ENCODE data around the gene CLEC9A.
A peak's percentile ranks its signal among the peaks of the same experiment; 100 is the strongest.

CLEC9A gene

DNA sequence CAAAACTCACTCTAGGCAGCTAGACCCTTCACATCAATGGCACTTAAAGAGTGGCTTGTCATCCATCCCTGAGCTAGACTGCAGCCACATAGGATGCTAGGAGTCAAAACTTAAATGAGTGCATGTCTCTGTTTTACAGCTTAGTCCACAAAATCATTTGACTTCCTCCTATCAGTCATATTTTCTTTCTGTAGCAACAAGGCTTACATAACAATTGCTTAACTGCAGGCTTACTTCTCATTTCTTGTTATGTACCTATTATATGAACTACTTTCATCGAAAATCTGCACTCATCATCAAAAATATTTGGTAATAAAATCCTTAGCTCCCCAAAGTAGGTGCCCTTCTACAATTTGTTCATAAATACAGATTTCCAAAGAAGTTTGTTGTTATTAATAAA, 38.2 kb downstream of the CLEC9A start:
- Histone ChIP-seq H3K9me3 (ENCODE audit: low read length) (no peaks in the 10 kb centered on the region), H3K27me3 (ENCODE audit: control insufficient read depth in 1 of 2, insufficient read depth in 2 of 2, low read length in 2 of 2) (no peaks in the 10 kb centered on the region), H3K9ac (ENCODE audit: low read length) (no peak overlapping the region), H3K36me3 (ENCODE audit: insufficient read depth, low read length) (no peaks in the 10 kb centered on the region), H3K4me1 (ENCODE audit: insufficient read depth, low read length) (peaks cover 5% of the 10 kb centered on the region), H3K4me3 (ENCODE audit: low read depth in 1 of 2, low read length in 2 of 2) (no peak overlapping the region), H3K27ac (ENCODE audit: low read depth, low read length) (peak overlapping the region; percentile 37)

DNA sequence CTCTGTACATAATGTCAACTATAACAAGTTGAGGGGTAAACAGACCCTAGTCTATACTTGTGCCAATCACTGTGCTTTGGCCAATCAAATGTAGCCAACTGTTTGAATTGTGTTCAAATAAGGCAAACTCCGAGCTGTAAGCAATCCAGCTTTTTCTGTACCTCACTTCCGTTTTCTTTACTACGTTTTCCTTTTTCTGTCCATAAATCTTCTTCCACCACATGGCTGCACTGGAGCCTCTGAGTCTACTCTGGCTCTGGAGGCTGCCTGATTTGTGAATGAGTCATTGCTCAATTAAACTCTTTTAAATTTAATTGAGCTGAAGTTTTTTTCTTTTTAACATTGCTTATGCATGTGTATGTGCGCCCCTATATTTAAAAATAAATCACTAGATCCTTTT, 38.6 kb downstream of the CLEC9A start:
- no peak overlapping the region for H3K9ac ChIP-seq (ENCODE audit: low read length)
- H3K27me3 ChIP-seq (ENCODE audit: control insufficient read depth in 1 of 2, insufficient read depth in 2 of 2, low read length in 2 of 2), result no peaks in the 10 kb centered on the region
- H3K36me3 ChIP-seq (ENCODE audit: insufficient read depth, low read length), result no peaks in the 10 kb centered on the region
- H3K4me1 ChIP-seq (ENCODE audit: insufficient read depth, low read length), result peaks cover 5% of the 10 kb centered on the region
- no peaks in the 10 kb centered on the region for H3K9me3 ChIP-seq (ENCODE audit: low read length)
- no peak overlapping the region for H3K4me3 ChIP-seq (ENCODE audit: low read depth in 1 of 2, low read length in 2 of 2)
- no peak overlapping the region for H3K27ac ChIP-seq (ENCODE audit: low read depth, low read length)

- no peaks in the 10 kb centered on the region for H3K9me3 ChIP-seq (ENCODE audit: low read length)
- H3K27me3 ChIP-seq (ENCODE audit: control insufficient read depth in 1 of 2, insufficient read depth in 2 of 2, low read length in 2 of 2), result no peaks in the 10 kb centered on the region
- no peaks in the 10 kb centered on the region for H3K36me3 ChIP-seq (ENCODE audit: insufficient read depth, low read length)
- no peak overlapping the region for H3K27ac ChIP-seq (ENCODE audit: low read depth, low read length)
- H3K4me1 ChIP-seq (ENCODE audit: insufficient read depth, low read length), result peaks cover 5% of the 10 kb centered on the region
- no peak overlapping the region for H3K9ac ChIP-seq (ENCODE audit: low read length)
- no peak overlapping the region for H3K4me3 ChIP-seq (ENCODE audit: low read depth in 1 of 2, low read length in 2 of 2)
Observed at GRCh38 chr12:10069976-10070375, 39.5 kb downstream of the CLEC9A start.

- Histone ChIP-seq H3K36me3 (ENCODE audit: insufficient read depth, low read length) (no peaks in the 10 kb centered on the region), H3K9ac (ENCODE audit: low read length) (no peak overlapping the region), H3K27ac (ENCODE audit: low read depth, low read length) (no peak overlapping the region), H3K4me1 (ENCODE audit: insufficient read depth, low read length) (peaks cover 5% of the 10 kb centered on the region), H3K27me3 (ENCODE audit: control insufficient read depth in 1 of 2, insufficient read depth in 2 of 2, low read length in 2 of 2) (no peaks in the 10 kb centered on the region), H3K9me3 (ENCODE audit: low read length) (no peaks in the 10 kb centered on the region), H3K4me3 (ENCODE audit: low read depth in 1 of 2, low read length in 2 of 2) (no peak overlapping the region)
Observed at GRCh38 chr12:10070380-10070779, 39.9 kb downstream of the CLEC9A start.

DNA sequence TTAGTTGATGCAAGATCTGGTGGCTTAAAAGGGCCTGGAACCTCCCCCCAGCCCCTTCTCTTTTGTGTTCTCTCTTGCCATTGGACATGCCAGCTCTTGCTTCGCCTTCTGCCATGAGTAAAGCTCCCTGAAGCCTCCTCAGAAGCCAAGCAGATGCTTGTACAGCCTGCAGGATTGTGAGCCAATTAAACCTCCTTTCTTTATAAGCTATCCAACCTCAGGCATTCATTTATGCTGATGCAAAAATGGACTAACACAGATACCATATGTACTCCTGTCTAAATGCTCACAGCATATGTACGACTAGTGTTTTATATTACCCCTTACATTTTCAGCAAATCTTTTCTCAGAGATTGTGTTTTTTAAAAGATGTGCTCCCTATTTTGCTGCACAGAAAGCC, 41.6 kb downstream of the CLEC9A start:
- Histone ChIP-seq H3K27me3 (ENCODE audit: control insufficient read depth in 1 of 2, insufficient read depth in 2 of 2, low read length in 2 of 2) (no peaks in the 10 kb centered on the region), H3K9me3 (ENCODE audit: low read length) (no peaks in the 10 kb centered on the region), H3K9ac (ENCODE audit: low read length) (no peak overlapping the region), H3K4me1 (ENCODE audit: insufficient read depth, low read length) (peaks cover 5% of the 10 kb centered on the region), H3K36me3 (ENCODE audit: insufficient read depth, low read length) (no peaks in the 10 kb centered on the region), H3K4me3 (ENCODE audit: low read depth in 1 of 2, low read length in 2 of 2) (no peak overlapping the region), H3K27ac (ENCODE audit: low read depth, low read length) (no peak overlapping the region)

DNA sequence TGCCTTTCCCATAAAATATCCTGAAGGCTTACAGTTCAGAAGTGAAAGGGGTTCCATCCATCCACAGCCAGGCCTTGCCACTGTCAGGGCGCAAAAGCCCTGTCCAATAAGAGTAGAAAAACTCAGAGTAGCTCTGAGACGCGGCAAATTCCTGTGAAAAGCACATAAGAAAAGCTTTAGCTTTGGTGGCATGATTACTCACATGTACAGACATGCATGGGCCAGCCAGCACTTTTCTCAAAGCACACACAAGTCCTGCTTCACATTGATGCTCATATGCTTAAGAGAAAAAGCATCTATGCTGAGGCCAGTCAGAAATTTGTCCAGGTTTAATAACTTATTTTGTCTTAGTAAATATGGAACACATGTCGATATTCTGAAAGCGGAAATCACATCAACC, 42.8 kb downstream of the CLEC9A start:
- Histone ChIP-seq H3K9ac (ENCODE audit: low read length) (no peak overlapping the region), H3K36me3 (ENCODE audit: insufficient read depth, low read length) (no peaks in the 10 kb centered on the region), H3K9me3 (ENCODE audit: low read length) (no peaks in the 10 kb centered on the region), H3K4me1 (ENCODE audit: insufficient read depth, low read length) (peaks cover 5% of the 10 kb centered on the region), H3K27ac (ENCODE audit: low read depth, low read length) (no peak overlapping the region), H3K4me3 (ENCODE audit: low read depth in 1 of 2, low read length in 2 of 2) (no peak overlapping the region), H3K27me3 (ENCODE audit: control insufficient read depth in 1 of 2, insufficient read depth in 2 of 2, low read length in 2 of 2) (no peaks in the 10 kb centered on the region)

- H3K27ac ChIP-seq (ENCODE audit: low read depth, low read length), result no peak overlapping the region
Observed at GRCh38 chr12:10075451-10075850, 45.0 kb downstream of the CLEC9A start.

GRCh38 chr12:10082117-10082874, 51.8 kb downstream of the CLEC9A start:
- Histone ChIP-seq H3K27me3 (ENCODE audit: control insufficient read depth in 1 of 2, insufficient read depth in 2 of 2, low read length in 2 of 2) (no peaks in the 10 kb centered on the region), H3K4me1 (ENCODE audit: insufficient read depth, low read length) (no peaks in the 10 kb centered on the region), H3K36me3 (ENCODE audit: insufficient read depth, low read length) (no peaks in the 10 kb centered on the region), H3K4me3 (ENCODE audit: low read depth in 1 of 2, low read length in 2 of 2) (no peak overlapping the region), H3K9me3 (ENCODE audit: low read length) (no peaks in the 10 kb centered on the region), H3K27ac (ENCODE audit: low read depth, low read length) (no peak overlapping the region), H3K9ac (ENCODE audit: low read length) (no peak overlapping the region)

More at GRCh38 chr12:10075451-10075850, 45.0 kb downstream of the CLEC9A start:
- no peaks in the 10 kb centered on the region for H3K4me1 ChIP-seq (ENCODE audit: insufficient read depth, low read length)
- no peak overlapping the region for H3K4me3 ChIP-seq (ENCODE audit: low read depth in 1 of 2, low read length in 2 of 2)
- H3K27me3 ChIP-seq (ENCODE audit: control insufficient read depth in 1 of 2, insufficient read depth in 2 of 2, low read length in 2 of 2), result no peaks in the 10 kb centered on the region
- H3K9ac ChIP-seq (ENCODE audit: low read length), result no peak overlapping the region
- H3K36me3 ChIP-seq (ENCODE audit: insufficient read depth, low read length), result no peaks in the 10 kb centered on the region
- H3K9me3 ChIP-seq (ENCODE audit: low read length), result no peaks in the 10 kb centered on the region

GRCh38 chr12:10084733-10085132, 54.3 kb downstream of the CLEC9A start:
- H3K4me3 ChIP-seq (ENCODE audit: low read depth in 1 of 2, low read length in 2 of 2), result no peak overlapping the region

GRCh38 chr12:10086387-10086786, 55.9 kb downstream of the CLEC9A start:
- no peak overlapping the region for H3K9ac ChIP-seq (ENCODE audit: low read length)
- H3K36me3 ChIP-seq (ENCODE audit: insufficient read depth, low read length), result no peaks in the 10 kb centered on the region
- no peak overlapping the region for H3K27ac ChIP-seq (ENCODE audit: low read depth, low read length)
- no peaks in the 10 kb centered on the region for H3K27me3 ChIP-seq (ENCODE audit: control insufficient read depth in 1 of 2, insufficient read depth in 2 of 2, low read length in 2 of 2)
- no peak overlapping the region for H3K4me3 ChIP-seq (ENCODE audit: low read depth in 1 of 2, low read length in 2 of 2)
- no peaks in the 10 kb centered on the region for H3K9me3 ChIP-seq (ENCODE audit: low read length)
- H3K4me1 ChIP-seq (ENCODE audit: insufficient read depth, low read length), result no peaks in the 10 kb centered on the region

More at GRCh38 chr12:10084733-10085132, 54.3 kb downstream of the CLEC9A start:
- Histone ChIP-seq H3K4me1 (ENCODE audit: insufficient read depth, low read length) (no peaks in the 10 kb centered on the region), H3K27me3 (ENCODE audit: control insufficient read depth in 1 of 2, insufficient read depth in 2 of 2, low read length in 2 of 2) (no peaks in the 10 kb centered on the region), H3K27ac (ENCODE audit: low read depth, low read length) (no peak overlapping the region), H3K36me3 (ENCODE audit: insufficient read depth, low read length) (no peaks in the 10 kb centered on the region), H3K9ac (ENCODE audit: low read length) (no peak overlapping the region), H3K9me3 (ENCODE audit: low read length) (no peaks in the 10 kb centered on the region)

- no peaks in the 10 kb centered on the region for H3K36me3 ChIP-seq (ENCODE audit: insufficient read depth, low read length)
- no peak overlapping the region for H3K4me3 ChIP-seq (ENCODE audit: low read depth in 1 of 2, low read length in 2 of 2)
- H3K27ac ChIP-seq (ENCODE audit: low read depth, low read length), result no peak overlapping the region
- H3K9ac ChIP-seq (ENCODE audit: low read length), result no peak overlapping the region
- H3K4me1 ChIP-seq (ENCODE audit: insufficient read depth, low read length), result no peaks in the 10 kb centered on the region
- no peaks in the 10 kb centered on the region for H3K9me3 ChIP-seq (ENCODE audit: low read length)
- H3K27me3 ChIP-seq (ENCODE audit: control insufficient read depth in 1 of 2, insufficient read depth in 2 of 2, low read length in 2 of 2), result no peaks in the 10 kb centered on the region
Observed at GRCh38 chr12:10088031-10088430, 57.5 kb downstream of the CLEC9A start.
